ENCODE results near the gene CWC15.

GRCh38 chr11:94998285-94998684 is 24.9 kb upstream of the CWC15 start:
- TF ChIP-seq CTCF (IDR thresholded peaks at IDR 0.05), result no peak
- no peak for TF ChIP-seq POLR2A (IDR thresholded peaks at IDR 0.05)
- no peak for TF ChIP-seq POLR2AphosphoS5 (IDR thresholded peaks at IDR 0.05)

Data from breast epithelium (tissue), 3 donors.